IPS DF 6.9 (cell line): ENCODE measurements around the gene NFIB.

Experiments used
- DNase-seq: peaks from one replicate; pipeline ENCODE4 v3.0.0-alpha.2; 2013; ENCODE audit warnings: low read depth, low spot score
- H3K27ac ChIP-seq: one replicate; pipeline ENCODE4 v1.5.1; 2013; ENCODE audit warnings: low read length, control low read depth
- H3K27me3 ChIP-seq: 2 replicates; pipeline ENCODE4 v1.6.1; 2013; ENCODE audit warnings: mild to moderate bottlenecking, low read length; ENCODE audit not compliant: control insufficient read depth, insufficient read depth
- H3K36me3 ChIP-seq: 2 replicates; pipeline ENCODE4 v1.6.1; 2013; ENCODE audit warnings: low read length; ENCODE audit not compliant: control insufficient read depth, insufficient read depth
- H3K4me1 ChIP-seq: 2 replicates; pipeline ENCODE4 v1.6.1; 2013; ENCODE audit warnings: low read length; ENCODE audit not compliant: control insufficient read depth, insufficient read depth
- H3K4me3 ChIP-seq: 2 replicates; pipeline ENCODE4 v1.5.1; 2013; ENCODE audit warnings: mild to moderate bottlenecking, low read length
- H3K9me3 ChIP-seq: 2 replicates; pipeline ENCODE4 v1.6.1; 2013; ENCODE audit warnings: low read length, inconsistent platforms; ENCODE audit not compliant: control insufficient read depth, insufficient read depth
- WGBS: extraction: QIAGEN DNeasy Blood & Tissue Kit; methylation state at CpG from one replicate; pipeline ENCODE4 v1.1.7; 2013; ENCODE audit warnings: mixed read lengths, missing lambda C conversion rate; ENCODE audit not compliant: insufficient read length, insufficient coverage; 5-methylcytosine and 5-hydroxymethylcytosine counted together

The NFIB gene

DNA sequence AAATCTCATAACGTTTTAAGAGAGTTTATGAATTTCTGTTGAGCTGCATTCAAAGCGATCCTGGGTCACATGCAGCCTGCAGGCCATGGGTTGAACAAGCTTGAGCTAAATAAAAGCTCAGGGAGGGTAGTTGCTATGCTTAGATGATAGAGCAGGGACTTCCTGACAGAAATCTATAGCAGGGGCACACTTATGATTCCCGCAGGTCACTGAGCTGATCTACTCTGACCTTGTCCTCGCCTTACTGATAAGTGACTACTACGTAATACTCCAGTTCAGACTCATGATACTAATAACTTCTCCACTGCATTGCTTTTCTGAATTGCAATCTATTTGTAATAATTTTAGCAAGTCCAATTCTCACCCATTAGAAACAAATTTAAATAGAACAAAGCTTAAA, 90.9 kb downstream of the NFIB start:
- Histone ChIP-seq H3K36me3 (no peaks in the 10 kb centered on the region), H3K9me3 (no peaks in the 10 kb centered on the region), H3K27me3 (no peaks in the 10 kb centered on the region), H3K4me3 (no peak overlapping the region), H3K4me1 (peaks cover 1% of the 10 kb centered on the region; the same call in 1 of the 2 replicates), H3K27ac (no peak overlapping the region)
- DNase-seq = no peak
- WGBS = no CpG with 5 or more reads among the region's 5 CpGs

GRCh38 chr9:14222149-14222835, 91.6 kb downstream of the NFIB start:
- no peak for DNase-seq
- H3K27me3 ChIP-seq = no peaks in the 10 kb centered on the region
- WGBS = no CpG with 5 or more reads among the region's 1 CpG

GRCh38 chr9:14221558-14221957, 92.4 kb downstream of the NFIB start:
- H3K9me3 ChIP-seq = no peaks in the 10 kb centered on the region
- peaks cover 1% of the 10 kb centered on the region; the same call in 1 of the 2 replicates for H3K4me1 ChIP-seq
- H3K27ac ChIP-seq = no peak overlapping the region
- no peaks in the 10 kb centered on the region for H3K27me3 ChIP-seq
- DNase-seq = no peak
- H3K4me3 ChIP-seq = no peak overlapping the region
- H3K36me3 ChIP-seq = no peaks in the 10 kb centered on the region

More at GRCh38 chr9:14222149-14222835, 91.6 kb downstream of the NFIB start:
- Histone ChIP-seq H3K4me3 (no peak overlapping the region), H3K9me3 (no peaks in the 10 kb centered on the region), H3K4me1 (peaks cover 1% of the 10 kb centered on the region; the same call in 1 of the 2 replicates), H3K27ac (no peak overlapping the region), H3K36me3 (no peaks in the 10 kb centered on the region)

- no CpG with 5 or more reads among the region's 4 CpGs for WGBS
- DNase-seq = no peak
- H3K4me3 ChIP-seq = no peak overlapping the region
- H3K4me1 ChIP-seq = peaks cover 1% of the 10 kb centered on the region; the same call in 1 of the 2 replicates
- no peaks in the 10 kb centered on the region for H3K36me3 ChIP-seq
- H3K27ac ChIP-seq = no peak overlapping the region
- H3K9me3 ChIP-seq = no peaks in the 10 kb centered on the region
- no peaks in the 10 kb centered on the region for H3K27me3 ChIP-seq
These were observed 92.8 kb downstream of the NFIB start for GRCh38 chr9:14221119-14221518.

- Histone ChIP-seq H3K9me3 (no peaks in the 10 kb centered on the region), H3K36me3 (no peaks in the 10 kb centered on the region), H3K4me3 (no peak overlapping the region), H3K27ac (no peak overlapping the region), H3K4me1 (peaks cover 1% of the 10 kb centered on the region; the same call in 1 of the 2 replicates), H3K27me3 (no peaks in the 10 kb centered on the region)
- no CpG with 5 or more reads among the region's 3 CpGs for WGBS
- DNase-seq = no peak
These were observed 93.7 kb downstream of the NFIB start for GRCh38 chr9:14220256-14220655.

DNA sequence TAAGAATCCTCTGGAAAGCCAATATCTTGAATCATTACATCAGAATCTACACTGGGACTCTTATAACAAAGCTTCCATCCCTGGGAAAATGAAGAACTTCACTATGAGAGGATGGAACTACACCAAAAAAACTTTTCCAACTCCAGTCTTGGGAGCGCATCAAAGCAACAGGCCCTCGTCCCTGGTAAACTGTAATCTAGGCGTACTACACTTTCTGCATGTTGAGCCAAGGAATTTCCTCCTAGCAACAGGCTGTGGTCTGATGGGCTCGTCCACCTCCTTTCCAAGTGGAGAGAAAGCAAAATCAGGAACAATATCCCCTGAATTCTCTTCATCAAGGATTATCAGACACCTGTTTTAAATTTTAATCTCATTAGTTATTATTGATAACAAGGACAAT, 94.1 kb downstream of the NFIB start:
- no peaks in the 10 kb centered on the region for H3K9me3 ChIP-seq
- no CpG with 5 or more reads among the region's 4 CpGs for WGBS
- no peaks in the 10 kb centered on the region for H3K27me3 ChIP-seq
- no peak for DNase-seq
- H3K36me3 ChIP-seq = no peaks in the 10 kb centered on the region
- peaks cover 1% of the 10 kb centered on the region; the same call in 1 of the 2 replicates for H3K4me1 ChIP-seq
- no peak overlapping the region for H3K27ac ChIP-seq
- no peak overlapping the region for H3K4me3 ChIP-seq

DNA sequence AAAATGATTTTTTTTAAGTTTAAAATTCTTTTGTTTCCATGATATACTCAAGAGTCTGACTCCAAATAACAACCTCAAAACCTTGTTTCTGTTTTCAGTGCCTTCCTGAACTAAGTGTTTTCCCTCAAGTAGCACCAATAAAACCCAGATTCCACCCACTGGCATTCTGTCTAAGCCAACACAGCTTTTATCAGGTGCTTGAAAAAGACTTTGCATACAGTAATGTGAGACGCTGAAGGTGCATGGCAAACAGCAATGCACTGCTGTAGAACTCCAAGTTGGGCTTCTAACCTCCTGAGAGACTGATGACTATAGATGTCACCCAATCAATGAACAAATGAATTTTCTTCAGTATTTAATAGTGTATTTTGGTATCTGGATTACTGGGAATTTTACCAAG, 95.7 kb downstream of the NFIB start:
- no peaks in the 10 kb centered on the region for H3K9me3 ChIP-seq
- WGBS = no CpG with 5 or more reads among the region's 1 CpG
- peaks cover 1% of the 10 kb centered on the region; the same call in 1 of the 2 replicates for H3K4me1 ChIP-seq
- no peaks in the 10 kb centered on the region for H3K27me3 ChIP-seq
- no peak for DNase-seq
- no peaks in the 10 kb centered on the region for H3K36me3 ChIP-seq
- no peak overlapping the region for H3K4me3 ChIP-seq
- H3K27ac ChIP-seq = no peak overlapping the region

GRCh38 chr9:14216612-14217194, 97.2 kb downstream of the NFIB start:
- DNase-seq = no peak
- H3K27me3 ChIP-seq = no peaks in the 10 kb centered on the region
- no CpG with 5 or more reads among the region's 1 CpG for WGBS
- peaks cover 1% of the 10 kb centered on the region; the same call in 1 of the 2 replicates for H3K4me1 ChIP-seq
- no peak overlapping the region for H3K27ac ChIP-seq
- H3K4me3 ChIP-seq = no peak overlapping the region
- H3K36me3 ChIP-seq = no peaks in the 10 kb centered on the region
- H3K9me3 ChIP-seq = no peaks in the 10 kb centered on the region

DNA sequence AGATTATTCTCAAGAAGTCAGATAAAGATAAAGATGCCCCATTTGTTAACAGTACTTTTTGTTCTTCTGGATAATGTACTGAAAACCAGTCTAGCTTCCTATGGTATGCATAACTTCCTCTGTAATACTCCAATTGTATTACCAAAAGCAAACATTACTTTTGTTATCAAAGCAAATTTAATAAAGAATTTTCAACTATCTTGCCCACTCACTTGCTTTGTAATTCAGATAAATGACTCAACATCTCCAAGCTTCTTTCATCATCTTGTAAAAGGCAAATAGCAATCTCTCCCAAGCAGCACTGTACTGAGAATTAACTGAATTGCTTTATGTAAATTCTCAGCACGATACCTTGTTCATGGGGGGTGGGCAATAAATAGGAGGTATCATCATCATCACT, 98.3 kb downstream of the NFIB start:
- WGBS = no CpG with 5 or more reads among the region's 1 CpG
- Histone ChIP-seq H3K27ac (no peak overlapping the region), H3K9me3 (no peaks in the 10 kb centered on the region), H3K4me1 (peaks cover 1% of the 10 kb centered on the region; the same call in 1 of the 2 replicates), H3K36me3 (no peaks in the 10 kb centered on the region), H3K4me3 (no peak overlapping the region), H3K27me3 (no peaks in the 10 kb centered on the region)
- no peak for DNase-seq

DNA sequence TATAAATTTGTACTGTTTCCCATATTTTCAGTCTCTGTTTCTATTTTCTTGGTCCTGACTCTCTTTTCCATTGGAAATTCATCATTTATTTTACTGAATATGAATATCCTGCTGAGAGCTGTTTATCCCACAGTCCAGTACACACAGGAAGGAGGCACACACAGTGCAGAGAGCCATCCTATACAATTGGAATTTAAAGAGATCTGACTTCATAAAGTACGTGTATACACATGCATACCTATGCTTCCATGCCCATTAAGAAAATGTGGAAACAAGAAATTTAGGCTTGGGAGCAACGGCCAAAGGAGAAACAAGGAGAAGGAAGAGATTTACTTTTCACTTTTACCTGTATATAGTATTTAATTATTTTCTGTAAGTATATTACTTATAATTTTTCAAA, 99.2 kb downstream of the NFIB start:
- H3K27me3 ChIP-seq = no peaks in the 10 kb centered on the region
- WGBS = no CpG with 5 or more reads among the region's 2 CpGs

More for the DNA sequence above, 99.2 kb downstream of the NFIB start:
- DNase-seq = no peak
- Histone ChIP-seq H3K4me3 (no peak overlapping the region), H3K36me3 (no peaks in the 10 kb centered on the region), H3K4me1 (peaks cover 1% of the 10 kb centered on the region; the same call in 1 of the 2 replicates), H3K27ac (no peak overlapping the region), H3K9me3 (no peaks in the 10 kb centered on the region)
